HT1080 (cell line): ENCODE data around the gene CCNQ. TPM values are rescaled to one million over a fixed set of nuclear protein-coding genes. Genes with fewer than 3 reads are reported as not detected.

ENCODE experiments used
- DNase-seq: peaks from one replicate; pipeline ENCODE4 v3.0.0-alpha.2; 2015; ENCODE audit warnings: low read depth
- total RNA-seq: library from RNA; depleted of rRNA; stranded (reverse); fragments of >200 nt; shearing (Covaris generic); gene quantifications from 2 replicates; pipeline ENCODE4 v1.2.3, GENCODE V29; 2014

CCNQ gene
- total RNA-seq, 1 experiment from 2014 or later: 74.4 TPM

DNA sequence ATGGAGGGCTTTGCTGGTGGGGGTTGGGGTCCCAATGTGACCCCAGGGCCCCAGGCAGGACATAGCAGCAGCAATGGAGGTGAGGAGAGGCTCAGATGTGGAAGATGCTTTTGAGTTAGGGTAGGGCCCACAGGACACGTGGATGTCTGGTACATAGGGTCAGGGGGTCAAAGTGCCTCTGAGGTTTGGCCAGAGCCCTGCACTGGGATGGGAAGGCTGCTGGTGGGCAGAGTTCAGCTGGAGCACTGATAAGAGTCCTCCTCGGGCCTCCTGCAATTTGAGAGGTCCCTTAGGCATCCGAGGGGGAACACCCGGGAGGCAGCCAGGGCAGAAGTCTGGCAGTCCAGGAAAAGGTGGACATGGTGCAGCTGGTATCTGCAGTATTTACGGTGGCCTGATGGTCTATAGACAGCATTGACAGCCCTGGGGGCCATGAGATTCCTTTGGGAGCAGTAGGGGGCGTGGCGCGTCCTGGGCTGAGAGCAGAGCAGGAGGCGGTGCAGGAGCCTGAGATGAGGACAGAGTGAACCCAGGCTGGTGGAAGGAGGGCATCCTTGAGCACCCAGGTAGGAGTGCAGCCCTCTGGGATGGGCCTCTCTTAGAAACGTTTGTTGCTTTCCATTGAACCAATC lies 22.6 kb downstream of the CCNQ start:
- DNase-seq: no peak

DNA sequence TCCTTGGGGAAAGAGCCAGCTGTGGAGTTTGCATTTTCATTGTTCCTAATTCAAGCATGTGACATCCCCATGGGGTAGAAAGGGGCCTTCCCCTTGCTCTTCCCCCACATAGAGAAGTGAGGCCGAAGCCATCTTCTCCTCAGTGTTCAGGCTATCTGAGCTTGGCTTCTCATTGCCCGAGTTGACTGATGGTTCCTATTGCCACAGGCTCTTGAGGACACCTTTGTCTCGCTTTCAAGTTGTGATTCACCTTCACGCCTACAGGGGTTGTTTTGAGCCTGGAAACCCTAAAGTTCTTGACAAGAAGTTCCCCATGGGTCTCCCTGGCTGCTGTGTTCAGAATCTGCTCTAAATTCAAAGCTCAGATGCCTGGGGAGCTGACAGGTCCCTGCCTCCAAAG lies 25.0 kb downstream of the CCNQ start:
- DNase-seq: no peak

DNA sequence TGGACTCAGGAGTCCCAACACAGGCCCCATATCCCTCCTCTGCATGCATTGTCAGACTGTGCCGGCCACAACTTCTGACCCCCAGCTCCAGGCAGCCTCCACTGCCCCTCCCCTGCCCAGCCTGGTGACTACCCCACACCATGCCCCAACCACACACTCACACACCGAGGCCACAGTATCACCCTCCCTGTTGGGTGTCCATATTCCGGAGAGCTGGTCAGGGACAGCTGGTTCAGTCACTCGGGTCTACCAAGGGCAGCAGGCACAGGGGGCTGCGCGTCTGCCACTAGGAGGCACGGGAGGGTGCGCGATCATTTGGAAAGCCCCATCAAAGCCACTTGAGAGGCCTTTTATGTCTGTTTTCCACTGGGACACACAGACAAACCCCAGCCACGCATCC lies 26.3 kb downstream of the CCNQ start:
- no peak for DNase-seq

DNA sequence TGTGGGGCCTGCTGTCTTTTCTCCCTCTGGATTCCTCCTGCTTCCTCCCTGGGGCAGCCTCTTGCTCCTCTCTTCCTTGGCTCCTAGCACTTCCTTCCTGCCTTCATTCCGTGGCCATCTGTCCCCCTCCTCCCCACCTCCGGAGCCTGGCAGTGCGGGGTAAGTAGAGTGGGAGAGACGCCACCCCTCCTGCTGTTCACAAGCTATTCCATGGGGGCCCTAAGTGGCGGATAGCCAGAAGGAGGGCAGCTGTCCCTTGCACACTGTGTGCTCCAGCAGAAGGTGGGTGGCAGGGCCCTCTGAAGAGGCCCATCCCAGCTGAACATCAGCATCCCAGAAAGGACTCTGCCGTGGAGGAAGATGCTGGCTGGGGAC lies 27.4 kb downstream of the CCNQ start:
- no peak for DNase-seq

DNA sequence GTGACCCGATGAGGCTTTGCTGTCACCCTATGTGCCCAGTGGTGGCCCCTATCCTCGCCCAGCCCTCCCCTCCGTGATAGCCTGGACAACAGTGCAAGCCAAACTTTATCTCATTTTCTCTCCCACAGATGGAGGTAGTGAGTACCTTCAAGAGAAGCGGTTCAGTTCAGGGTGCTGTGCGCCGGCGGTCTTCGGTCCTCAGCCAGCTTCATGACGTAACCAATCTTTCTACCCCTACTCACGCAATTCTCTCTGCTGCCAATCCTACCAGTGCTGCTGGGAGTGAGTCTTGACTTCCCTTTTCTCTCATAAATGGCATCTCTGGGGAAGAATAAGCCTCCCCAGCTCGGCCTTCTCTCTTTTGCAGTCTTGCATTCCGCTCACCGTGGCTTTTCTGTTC lies 29.5 kb downstream of the CCNQ start:
- no peak for DNase-seq

DNA sequence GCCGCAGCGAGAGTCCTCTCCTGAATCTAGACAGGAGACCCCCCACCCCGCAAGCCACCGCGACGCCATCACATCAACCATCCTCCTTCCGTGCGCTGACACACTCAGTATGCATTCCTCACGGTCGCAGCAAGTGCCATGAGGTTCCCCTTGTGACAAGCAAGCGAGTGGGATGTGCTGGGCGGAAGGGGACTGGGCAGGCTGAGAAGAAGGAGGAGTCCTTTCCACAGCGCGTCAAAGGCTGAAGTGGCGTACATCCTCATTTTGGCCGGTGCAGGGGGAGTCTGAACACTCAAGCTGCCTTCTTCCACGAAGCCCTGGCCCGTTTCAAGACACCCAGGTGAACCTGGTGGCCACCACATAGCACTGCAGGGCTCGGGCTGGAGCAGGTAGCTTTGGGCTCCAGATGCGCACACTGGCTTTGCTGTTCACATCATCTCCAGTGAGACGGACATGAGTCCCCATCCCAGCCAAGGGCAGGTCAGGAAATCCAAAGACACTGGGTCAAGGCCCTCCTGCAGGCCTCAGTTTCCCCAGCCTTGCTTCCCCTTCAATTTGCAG lies 30.4 kb downstream of the CCNQ start:
- DNase-seq: no peak

DNA sequence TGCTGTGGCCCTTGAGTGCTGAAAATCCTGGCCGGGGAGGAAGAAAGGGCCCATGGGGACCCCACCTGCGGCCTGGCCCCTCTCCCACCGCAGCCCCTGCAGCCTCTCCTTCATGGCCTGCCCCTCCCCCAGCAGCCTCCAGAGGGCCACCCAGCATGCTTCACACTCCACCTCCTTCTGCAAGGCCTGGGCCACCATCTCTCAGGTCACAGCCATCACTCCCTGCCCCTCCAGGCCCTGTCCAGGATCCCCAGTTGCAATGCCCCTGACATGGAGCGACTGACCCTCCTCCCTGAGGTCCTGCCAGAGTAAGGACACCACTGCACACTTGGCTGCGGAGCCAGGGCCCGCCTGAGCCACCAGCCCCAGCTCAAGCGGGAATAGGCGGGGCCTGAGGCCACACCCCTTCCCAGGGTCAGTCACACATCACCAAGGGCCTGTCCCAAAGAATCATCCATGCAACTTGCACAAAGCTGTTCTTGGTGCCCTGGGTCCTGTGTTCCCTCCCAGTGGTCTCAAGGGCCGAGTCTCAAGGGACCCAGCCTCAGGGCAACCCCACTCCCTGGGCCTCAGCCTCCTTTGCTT lies 32.9 kb downstream of the CCNQ start:
- no peak for DNase-seq

DNA sequence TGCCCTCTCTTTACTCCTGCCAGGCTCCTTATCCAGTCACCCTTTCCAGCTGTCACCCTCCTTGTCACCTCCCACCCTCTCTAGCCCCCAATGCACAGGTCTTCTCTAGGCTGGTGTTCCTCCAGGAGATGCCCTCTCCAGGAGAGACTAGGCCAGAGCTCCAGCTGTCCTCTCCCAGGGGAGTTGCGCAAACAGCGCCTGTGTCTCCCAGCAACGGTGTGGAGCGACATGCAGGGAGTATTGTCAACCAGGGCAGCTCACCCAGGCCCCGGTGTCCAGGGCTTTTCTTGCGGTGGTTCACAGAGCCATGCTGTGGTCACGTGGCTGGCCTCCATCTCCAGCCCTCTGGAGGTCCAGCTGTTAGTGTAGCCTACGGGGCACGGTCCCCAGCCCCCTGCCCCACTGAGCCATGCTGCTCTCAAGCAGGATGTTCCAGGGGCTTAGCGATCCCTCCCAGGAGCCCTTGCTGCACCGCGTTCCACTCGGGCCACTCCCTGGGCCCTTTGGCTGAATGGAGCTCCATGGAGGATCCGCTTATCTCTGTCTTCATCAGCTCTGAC lies 34.8 kb downstream of the CCNQ start:
- no peak for DNase-seq

DNA sequence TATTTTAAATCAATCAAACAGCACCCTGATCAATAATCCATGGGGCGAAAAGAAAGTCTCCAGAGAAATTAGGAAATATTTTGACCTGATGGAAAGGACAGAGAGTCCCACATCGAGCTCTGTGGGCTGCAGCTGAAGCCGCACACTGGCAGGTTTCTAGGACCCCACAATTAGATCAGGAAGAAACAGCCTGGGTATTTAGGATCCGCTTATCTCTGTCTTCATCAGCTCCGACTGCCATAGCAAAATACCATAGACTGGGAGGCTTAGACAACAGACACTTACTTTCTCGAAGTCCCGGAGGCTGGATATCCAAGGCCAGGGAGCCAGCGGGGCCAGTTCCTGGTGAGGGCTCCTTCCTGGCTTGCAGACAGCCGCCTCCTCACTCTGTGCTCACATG lies 36.4 kb downstream of the CCNQ start:
- no peak for DNase-seq

DNA sequence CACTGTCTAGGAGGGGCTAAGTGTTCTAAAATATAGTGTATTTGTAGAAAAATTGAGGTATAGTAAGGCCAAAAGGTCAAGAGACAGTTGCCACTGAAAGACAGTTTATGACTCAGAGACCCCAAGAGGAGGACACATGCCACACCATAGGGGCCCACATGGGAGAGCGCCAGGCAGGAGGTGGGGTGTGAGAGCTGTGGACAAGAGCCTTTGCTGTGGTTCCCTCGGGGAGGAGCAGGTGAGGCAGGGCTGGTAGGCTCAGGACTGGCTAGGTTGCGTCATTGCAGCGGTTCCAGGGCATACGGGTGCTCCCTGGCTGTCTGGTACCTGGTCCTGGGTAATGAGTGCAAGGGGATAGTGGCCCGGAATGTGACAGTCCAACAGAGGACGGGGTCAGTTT lies 37.6 kb downstream of the CCNQ start:
- DNase-seq: no peak

DNA sequence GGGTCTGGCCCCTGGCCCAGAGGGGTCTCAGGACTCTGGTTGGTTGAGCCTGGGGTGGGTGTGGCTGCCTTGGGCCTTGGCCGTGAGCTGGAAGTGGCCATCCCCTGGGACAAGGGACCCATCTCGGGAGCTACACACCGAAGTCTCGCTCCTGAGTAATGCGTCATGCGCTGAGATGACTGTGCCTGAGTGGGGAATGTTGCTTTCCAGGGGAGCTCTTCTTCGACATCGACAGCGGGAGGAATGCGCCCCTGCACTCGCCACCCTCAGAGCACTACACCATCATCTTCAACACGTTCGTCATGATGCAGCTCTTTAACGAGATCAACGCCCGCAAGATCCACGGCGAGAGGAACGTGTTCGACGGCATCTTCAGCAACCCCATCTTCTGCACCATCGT lies 38.5 kb downstream of the CCNQ start:
- no peak for DNase-seq

DNA sequence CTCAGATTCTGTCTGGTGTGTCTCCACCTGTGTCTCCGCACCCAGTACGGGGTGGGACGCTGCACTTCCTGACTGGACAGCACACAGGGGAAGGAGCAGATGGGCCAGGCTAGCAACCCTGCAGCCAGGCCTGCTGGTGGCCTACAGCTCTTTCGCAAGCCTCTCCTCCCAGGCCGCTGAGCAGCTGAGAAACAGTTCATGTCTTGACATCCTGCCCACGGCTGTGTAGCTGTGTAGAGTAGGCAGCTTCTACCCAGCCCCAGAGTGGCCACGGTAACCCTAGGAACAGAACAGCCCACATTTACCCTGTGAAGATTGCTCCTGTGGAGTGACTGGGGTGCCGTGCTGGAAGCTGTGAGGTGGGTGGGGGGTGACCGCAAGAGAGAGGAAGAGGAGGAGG lies 38.9 kb downstream of the CCNQ start:
- DNase-seq: no peak

DNA sequence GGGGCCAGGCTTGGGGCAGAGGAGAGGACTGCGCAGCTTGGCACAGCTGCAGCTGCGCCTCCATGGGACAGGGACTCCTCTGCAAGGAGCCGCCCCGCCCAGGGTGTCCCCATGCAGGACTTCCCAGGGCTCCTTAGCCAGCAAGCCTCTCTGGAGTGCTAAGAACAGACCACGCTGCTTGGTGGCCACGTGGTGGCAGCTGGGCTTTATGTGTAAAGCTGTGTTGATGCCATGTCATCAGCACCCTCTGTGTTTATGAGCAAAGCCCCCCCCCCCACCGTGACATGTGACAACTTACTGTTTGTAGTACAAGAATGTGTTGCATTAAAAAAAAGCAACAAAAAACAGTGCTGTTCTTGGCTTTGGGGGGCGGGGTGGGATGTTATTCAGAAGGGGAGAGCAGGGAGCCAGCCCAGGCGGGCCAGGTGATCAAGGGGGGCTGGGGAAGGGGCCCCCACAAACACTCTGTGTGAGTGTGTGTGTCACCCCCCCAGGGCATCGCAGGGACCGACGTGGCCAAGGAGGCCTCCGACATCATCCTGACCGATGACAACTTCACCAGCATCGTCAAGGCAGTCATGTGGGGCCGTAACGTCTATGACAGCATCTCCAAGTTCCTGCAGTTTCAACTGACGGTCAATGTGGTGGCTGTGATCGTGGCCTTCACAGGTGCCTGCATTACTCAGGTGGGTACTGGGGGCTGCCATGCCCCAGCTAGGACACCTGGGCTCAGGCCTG lies 41.2 kb downstream of the CCNQ start:
- no peak for DNase-seq

DNA sequence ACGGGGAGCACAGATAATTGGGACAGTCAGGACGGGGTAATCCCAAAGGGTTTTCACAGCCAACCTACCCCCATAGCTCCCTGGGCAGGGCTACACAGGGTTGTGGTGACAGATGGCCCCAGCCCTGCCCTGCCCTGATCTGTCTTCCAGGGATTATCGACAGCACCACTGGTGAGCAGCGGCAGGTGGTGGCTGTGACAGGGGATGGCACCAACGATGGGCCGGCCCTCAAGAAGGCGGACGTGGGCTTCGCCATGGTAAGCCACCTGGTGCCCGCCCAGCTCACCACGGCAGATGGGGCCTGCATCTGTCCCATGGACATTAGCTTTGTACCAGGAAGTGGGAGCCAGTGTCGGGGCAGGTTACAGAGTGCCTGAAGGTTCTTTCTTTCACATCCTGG lies 42.2 kb downstream of the CCNQ start:
- no peak for DNase-seq

DNA sequence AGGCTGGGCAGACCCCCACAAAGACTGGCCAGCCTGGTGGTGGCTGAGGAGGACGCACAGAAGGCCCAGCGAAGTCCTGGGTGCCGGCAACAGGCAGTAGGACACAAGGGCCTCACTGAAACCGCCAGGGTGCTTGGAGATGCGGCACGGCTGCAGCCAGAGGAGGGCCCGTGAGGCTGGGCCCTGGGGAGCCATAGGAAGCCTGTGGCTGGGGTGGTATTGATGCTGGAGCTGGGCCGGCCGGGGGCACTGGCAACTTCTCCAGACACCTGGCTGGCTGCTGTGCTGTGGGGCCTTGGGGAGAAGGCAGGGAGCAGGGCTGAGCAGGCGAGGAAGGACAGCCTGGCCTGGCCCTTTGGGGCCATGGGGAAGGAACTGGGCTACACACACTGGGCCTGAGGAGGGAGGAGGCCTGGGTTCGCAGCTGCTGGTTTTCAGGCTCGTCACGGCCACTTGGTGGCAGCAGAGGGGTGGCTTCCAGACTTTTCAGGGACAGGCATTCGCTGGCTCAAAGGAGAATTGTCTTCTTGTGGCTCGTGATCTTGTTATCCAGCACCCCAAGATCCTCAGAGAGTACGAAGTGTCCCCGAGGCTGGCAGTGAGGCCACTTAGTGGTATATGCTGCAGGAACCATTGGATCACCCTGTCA lies 44.3 kb downstream of the CCNQ start:
- DNase-seq: peak; percentile 30

DNA sequence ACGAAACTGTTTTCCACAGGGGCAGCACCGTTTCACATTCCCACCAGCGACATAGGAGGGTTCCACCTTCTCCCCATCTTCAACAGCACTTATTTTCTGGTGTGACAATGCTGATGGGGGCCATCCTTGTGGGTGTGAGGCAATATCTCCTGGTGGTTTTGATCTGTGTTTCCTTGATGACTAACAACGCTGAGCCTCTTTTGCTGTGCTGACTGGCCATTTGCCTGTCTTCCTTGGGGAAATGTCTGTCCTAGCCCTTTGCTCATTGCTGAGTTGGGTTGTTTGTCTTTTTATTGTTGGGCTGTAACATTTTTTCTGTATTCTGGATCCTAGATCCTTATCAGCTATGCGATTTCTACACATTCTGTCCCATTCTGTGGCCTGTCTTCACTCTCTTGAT lies 47.8 kb downstream of the CCNQ start:
- peak; percentile 36 for DNase-seq

DNA sequence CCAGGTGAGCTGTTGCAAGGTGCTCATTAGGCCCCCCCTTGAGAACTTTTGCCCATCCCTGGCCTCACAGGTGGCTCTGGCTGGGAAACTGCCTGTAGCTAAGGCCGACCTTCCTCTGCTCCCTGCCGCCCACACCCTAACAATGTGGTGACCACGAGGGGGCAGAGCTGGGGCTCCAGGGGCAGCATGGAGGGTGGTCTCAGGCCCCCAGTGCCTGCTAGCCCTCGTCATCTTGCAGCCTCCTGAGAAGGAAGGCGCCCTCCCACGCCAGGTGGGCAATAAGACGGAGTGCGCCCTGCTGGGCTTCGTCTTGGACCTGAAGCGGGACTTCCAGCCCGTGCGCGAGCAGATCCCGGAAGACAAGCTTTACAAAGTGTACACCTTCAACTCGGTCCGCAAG lies 49.1 kb downstream of the CCNQ start:
- no peak for DNase-seq

DNA sequence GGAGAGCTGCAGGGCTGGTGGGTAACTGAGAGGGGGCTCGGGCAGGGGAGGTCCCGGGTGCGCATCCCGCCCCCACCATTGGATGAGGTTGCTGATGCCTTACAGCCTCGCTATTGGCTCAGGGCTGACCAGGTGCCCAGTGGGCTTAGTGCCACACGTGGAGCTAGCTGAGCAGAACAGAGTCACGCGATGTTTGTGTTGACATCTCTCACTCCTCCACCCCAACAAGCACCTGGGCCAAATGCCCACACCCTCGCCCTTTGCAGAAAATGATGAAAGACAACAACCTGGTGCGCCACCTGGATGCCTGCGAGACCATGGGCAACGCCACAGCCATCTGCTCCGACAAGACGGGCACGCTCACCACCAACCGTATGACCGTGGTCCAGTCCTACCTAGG lies 49.7 kb downstream of the CCNQ start:
- DNase-seq: no peak

DNA sequence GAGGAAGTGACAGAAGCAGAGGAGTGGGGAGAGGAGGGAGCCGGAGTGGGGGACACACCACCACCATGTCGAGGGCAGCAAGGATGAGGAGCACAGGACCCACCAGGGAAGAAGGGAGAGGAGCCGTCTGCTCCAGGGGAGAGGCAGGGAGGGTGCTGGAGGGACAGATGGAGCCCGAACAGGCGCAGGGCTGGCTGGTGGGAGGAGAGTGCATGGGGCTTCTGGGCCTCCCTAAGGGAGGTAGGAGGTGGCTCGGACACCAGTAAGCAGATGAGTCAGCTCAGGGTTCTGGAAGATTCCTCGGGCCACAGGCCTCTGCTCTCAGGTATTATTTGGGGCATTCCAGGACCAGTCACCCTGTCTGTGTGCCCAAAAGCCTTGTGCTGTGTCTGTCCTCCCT lies 51.7 kb downstream of the CCNQ start:
- DNase-seq: no peak

DNA sequence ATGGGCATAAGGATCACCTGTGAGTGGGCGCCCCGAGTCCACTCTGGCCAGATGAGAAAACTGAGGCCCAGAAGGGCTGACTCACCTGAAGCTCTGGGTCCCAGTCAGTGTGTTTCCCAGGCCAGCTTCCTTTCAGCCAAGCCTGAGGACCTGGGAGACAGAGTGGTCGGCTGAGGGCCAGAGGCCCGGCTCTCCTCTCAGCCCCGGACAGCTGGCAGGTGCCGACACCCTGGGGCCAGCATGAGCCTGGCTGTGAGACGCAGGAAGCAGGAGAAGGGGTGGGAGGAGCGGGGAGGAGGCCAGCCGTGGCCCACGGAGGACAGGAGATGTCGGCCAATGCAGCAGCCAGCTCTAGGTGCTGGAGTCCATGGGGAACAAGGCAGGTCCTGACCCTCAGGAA lies 52.6 kb downstream of the CCNQ start:
- DNase-seq: no peak

DNA sequence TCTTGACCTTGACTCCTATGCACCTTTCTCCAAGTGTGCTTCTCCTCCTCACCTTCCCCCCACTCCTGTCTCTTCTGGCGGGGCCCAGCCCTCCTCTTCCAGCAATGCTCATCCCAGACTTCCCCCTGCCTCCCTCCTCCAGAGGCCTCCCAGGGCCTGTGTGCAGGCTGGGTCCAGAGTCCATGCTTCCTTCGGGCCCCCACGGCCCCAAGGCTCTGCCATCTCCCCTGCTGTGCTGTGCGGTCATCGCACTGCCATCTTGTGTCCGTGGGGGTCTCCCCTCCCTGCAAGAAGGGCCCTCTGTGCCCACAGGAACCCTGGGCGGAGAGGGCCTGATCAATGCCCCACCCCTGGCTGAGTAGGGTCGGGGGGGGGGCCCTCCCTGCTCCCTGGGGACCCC lies 54.2 kb downstream of the CCNQ start:
- DNase-seq: no peak

DNA sequence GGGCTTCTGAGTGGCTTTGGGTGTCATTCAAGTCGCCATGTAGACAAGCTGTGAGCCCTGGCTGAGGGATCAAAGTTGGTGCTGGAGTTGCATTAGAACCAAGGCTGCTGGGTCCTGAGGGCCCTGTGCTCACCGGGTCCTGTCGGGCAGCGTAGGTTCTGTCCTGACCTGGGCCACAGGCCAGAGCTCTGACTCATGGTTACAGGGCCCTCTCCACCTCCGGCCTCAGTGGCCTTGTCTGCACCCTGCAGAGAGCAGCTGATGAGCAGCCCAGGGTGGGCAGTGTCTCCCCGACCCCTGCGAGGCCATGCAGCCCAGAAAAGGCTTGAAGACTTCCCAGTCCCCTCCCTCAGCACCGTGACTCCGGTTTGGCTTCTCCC lies 59.0 kb downstream of the CCNQ start:
- no peak for DNase-seq
